ENCODE data around the gene ELMO1. TPM values are rescaled to one million over a fixed set of nuclear protein-coding genes. Genes with fewer than 3 reads are reported as not detected.

Gene ELMO1
- total RNA-seq, 2 donors from 2014 or later, result 66.0 to 72.2 TPM

DNA sequence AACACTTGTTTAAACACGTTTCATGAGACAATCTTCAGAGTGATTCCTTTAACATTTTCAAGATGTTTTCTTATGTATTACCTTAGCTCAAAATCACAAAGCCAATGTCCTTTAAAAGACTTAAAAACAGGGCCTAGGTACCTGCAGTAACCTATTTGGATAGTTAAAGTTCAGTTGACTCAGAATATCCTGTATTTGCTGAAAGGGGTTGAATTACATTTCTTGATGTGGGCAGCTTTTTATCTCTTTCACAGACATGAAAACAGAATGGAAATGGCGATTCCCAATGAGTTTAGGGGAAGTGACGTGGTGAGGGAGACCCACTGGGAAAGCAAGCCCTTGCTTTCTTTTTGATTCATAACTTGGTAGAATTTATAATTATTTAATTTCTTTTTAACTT, 400.0 kb downstream of the ELMO1 start:
- TF ChIP-seq CTCF (IDR thresholded peaks at IDR 0.05), result no peak
- no peak overlapping the region for H3K4me3 ChIP-seq
- no peak for ATAC-seq (ENCODE audit: insufficient number of reproducible peaks, low FRiP score, low read depth)
- peaks cover 0 to 6% of the 10 kb centered on the region in 2 donors for H3K4me1 ChIP-seq (ENCODE audit: control insufficient read depth in 1 of 2, low read depth in 2 of 2)
- H3K9me3 ChIP-seq, result no peaks in the 10 kb centered on the region
- H3K36me3 ChIP-seq, result no peaks in the 10 kb centered on the region
- no peak for DNase-seq (ENCODE audit: low spot score)
- no peaks in the 10 kb centered on the region for H3K27me3 ChIP-seq (replicated peaks; ENCODE audit: insufficient read depth)
- no peak overlapping the region for H3K27ac ChIP-seq

DNA sequence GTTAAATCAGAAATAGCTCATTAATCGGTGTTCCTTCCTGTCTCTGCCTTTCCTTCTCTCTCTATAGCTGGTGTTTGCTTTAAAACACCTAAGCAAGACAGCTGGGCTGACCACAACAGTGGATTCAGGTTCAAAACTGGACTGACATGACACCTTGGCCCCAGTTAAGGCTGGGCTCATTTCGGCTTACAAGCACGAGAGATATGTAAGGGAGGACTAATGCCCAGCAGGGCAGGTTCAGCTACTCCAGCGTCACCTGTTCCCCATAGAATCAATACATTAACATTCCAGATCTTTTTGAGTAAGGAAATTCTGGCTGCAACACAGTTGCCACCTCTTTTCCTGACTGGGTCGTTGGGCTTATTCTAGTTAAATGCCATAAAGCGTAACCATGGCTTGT, 401.4 kb downstream of the ELMO1 start:
- Histone ChIP-seq H3K36me3 (no peaks in the 10 kb centered on the region), H3K4me1 (ENCODE audit: control insufficient read depth in 1 of 2, low read depth in 2 of 2) (peaks cover 0 to 6% of the 10 kb centered on the region in 2 donors), H3K27me3 (replicated peaks; ENCODE audit: insufficient read depth) (no peaks in the 10 kb centered on the region), H3K27ac (no peak overlapping the region), H3K9me3 (no peaks in the 10 kb centered on the region), H3K4me3 (no peak overlapping the region)
- TF ChIP-seq CTCF (IDR thresholded peaks at IDR 0.05), result no peak
- DNase-seq (ENCODE audit: low spot score) (no peak), ATAC-seq (ENCODE audit: insufficient number of reproducible peaks, low FRiP score, low read depth) (no peak)

- Histone ChIP-seq H3K27ac (no peak overlapping the region), H3K36me3 (no peaks in the 10 kb centered on the region), H3K9me3 (no peaks in the 10 kb centered on the region), H3K4me3 (no peak overlapping the region), H3K27me3 (replicated peaks; ENCODE audit: insufficient read depth) (no peaks in the 10 kb centered on the region), H3K4me1 (ENCODE audit: control insufficient read depth in 1 of 2, low read depth in 2 of 2) (peaks cover 0 to 6% of the 10 kb centered on the region in 2 donors)
- no peak for TF ChIP-seq CTCF (IDR thresholded peaks at IDR 0.05)
- DNase-seq (ENCODE audit: low spot score) (no peak), ATAC-seq (ENCODE audit: insufficient number of reproducible peaks, low FRiP score, low read depth) (no peak)
These were observed 402.1 kb downstream of the ELMO1 start for GRCh38 chr7:37046531-37047079.

GRCh38 chr7:37045681-37046179, 402.9 kb downstream of the ELMO1 start:
- no peaks in the 10 kb centered on the region for H3K9me3 ChIP-seq
- no peak overlapping the region for H3K27ac ChIP-seq
- H3K36me3 ChIP-seq, result no peaks in the 10 kb centered on the region
- ATAC-seq (ENCODE audit: insufficient number of reproducible peaks, low FRiP score, low read depth), result no peak
- no peak for DNase-seq (ENCODE audit: low spot score)
- no peak overlapping the region for H3K4me3 ChIP-seq
- peaks cover 0 to 6% of the 10 kb centered on the region in 2 donors for H3K4me1 ChIP-seq (ENCODE audit: control insufficient read depth in 1 of 2, low read depth in 2 of 2)
- no peaks in the 10 kb centered on the region for H3K27me3 ChIP-seq (replicated peaks; ENCODE audit: insufficient read depth)
- no peak for TF ChIP-seq CTCF (IDR thresholded peaks at IDR 0.05)

DNA sequence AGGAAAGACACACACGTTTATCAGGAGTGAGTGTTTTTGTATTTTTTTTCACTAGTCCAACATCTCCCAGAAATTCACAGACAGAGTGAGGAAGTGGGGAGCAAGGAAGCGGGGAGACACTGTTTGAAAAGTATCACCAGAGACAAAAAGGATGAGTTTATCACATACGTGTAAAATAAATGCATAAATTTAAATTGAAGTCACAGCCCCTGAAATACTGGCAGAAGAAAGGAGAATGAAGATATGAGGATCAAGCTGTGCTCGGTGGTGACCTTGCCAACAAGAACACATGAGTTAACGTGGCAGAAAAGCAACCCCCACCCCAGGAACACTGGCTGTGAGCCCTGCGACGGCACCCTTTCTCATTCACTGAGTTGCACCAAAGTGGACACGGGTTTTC, 407.2 kb downstream of the ELMO1 start:
- H3K4me3 ChIP-seq, result no peak overlapping the region
- DNase-seq (ENCODE audit: low spot score) (no peak), ATAC-seq (ENCODE audit: insufficient number of reproducible peaks, low FRiP score, low read depth) (no peak)
- H3K4me1 ChIP-seq (ENCODE audit: control insufficient read depth in 1 of 2, low read depth in 2 of 2), result peaks cover 0 to 6% of the 10 kb centered on the region in 2 donors
- H3K27ac ChIP-seq, result no peak overlapping the region
- no peak for TF ChIP-seq CTCF (IDR thresholded peaks at IDR 0.05)
- no peaks in the 10 kb centered on the region for H3K27me3 ChIP-seq (replicated peaks; ENCODE audit: insufficient read depth)
- H3K36me3 ChIP-seq, result no peaks in the 10 kb centered on the region
- H3K9me3 ChIP-seq, result no peaks in the 10 kb centered on the region

All from thoracic aorta (tissue), 2 donors.